ENCODE results near the gene CTIF. TPM values are rescaled to one million over a fixed set of nuclear protein-coding genes. Genes with fewer than 3 reads are reported as not detected.

CTIF gene
- total RNA-seq, 1 experiment from 2014 or later, result 26.5 TPM

- CTCF ChIA-PET, result interaction anchor here (1.1 kb wide), 1 partner anchor 14 kb away, joined by 4 read pairs; no protein-coding TSS in a partner anchor
- Histone ChIP-seq H3K27me3 (ENCODE audit: control insufficient read depth, insufficient read depth, low read length) (no peaks in the 10 kb centered on the region), H3K4me1 (ENCODE audit: control insufficient read depth, insufficient read depth, low read length) (no peaks in the 10 kb centered on the region), H3K9me3 (ENCODE audit: control insufficient read depth, insufficient read depth, low read depth, low read length) (no peaks in the 10 kb centered on the region), H3K4me3 (ENCODE audit: low read depth in 2 of 2, low read length in 2 of 2) (no peak overlapping the region), H3K36me3 (ENCODE audit: control insufficient read depth, insufficient read depth, low read length) (no peaks in the 10 kb centered on the region), H3K27ac (ENCODE audit: low read length) (no peak overlapping the region)
- intact Hi-C loops (cut with micrococcal nuclease; ENCODE audit: unreplicated experiment) (no loop called here), in situ Hi-C loops (cut with HindIII; ENCODE audit: low pct_unique_long_range_greater_than_20kb, low sequenced_read_pairs) (no loop called here)
- no peak for TF ChIP-seq SIN3A (IDR thresholded peaks at IDR 0.05; ENCODE audit: borderline replicate concordance, insufficient read depth, low read depth, low read length)
- BruUV-seq (replicated peaks), result TSS peak; percentile 81
- no peak for DNase-seq (ENCODE audit: low read depth, low spot score)
- POLR2A ChIA-PET, result no interaction called here
- no peak for ATAC-seq
These were observed 83.2 kb downstream of the CTIF start for GRCh38 chr18:48621815-48622555.

DNA sequence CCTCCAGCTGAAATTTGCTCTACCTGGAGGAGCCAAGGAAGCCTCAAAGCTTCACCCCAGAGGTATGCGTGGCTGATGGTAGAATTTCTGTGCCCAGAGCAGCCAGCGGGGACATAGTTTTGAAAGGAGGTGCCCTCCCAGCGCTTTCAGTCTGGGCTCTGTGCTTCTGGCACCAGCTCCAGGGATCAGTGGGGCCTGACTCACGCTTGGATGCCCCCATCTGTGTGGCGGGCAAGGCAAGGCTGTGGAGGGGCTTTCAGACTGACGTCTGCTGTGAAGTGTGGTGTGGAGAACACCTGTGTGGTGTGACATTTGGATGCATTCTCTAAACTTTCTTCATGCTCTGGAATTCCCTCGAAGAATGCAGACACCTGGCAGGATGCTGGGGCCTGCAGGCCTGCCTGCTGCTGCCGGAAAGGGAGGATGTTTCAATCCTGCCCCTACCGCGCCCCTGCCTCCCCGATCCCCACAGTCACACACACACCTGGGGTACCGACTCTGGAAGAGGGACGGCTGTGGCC is 84.1 kb downstream of the CTIF start:
- no peaks in the 10 kb centered on the region for H3K36me3 ChIP-seq (ENCODE audit: control insufficient read depth, insufficient read depth, low read length)
- BruUV-seq (replicated peaks), result no TSS peak
- POLR2A ChIA-PET, result no interaction called here

More for the DNA sequence above, 84.1 kb downstream of the CTIF start:
- CTCF ChIA-PET, result interaction anchor here (1.1 kb wide), 1 partner anchor 15 kb away, joined by 4 read pairs; no protein-coding TSS in a partner anchor
- in situ Hi-C loops (cut with HindIII; ENCODE audit: low pct_unique_long_range_greater_than_20kb, low sequenced_read_pairs) (no loop called here), intact Hi-C loops (cut with micrococcal nuclease; ENCODE audit: unreplicated experiment) (no loop called here)
- H3K27ac ChIP-seq (ENCODE audit: low read length), result no peak overlapping the region
- H3K4me1 ChIP-seq (ENCODE audit: control insufficient read depth, insufficient read depth, low read length), result no peaks in the 10 kb centered on the region
- TF ChIP-seq SIN3A (IDR thresholded peaks at IDR 0.05; ENCODE audit: borderline replicate concordance, insufficient read depth, low read depth, low read length), result no peak
- no peak for TF ChIP-seq POLR2AphosphoS5 (IDR thresholded peaks at IDR 0.05; ENCODE audit: low read depth, low read length)
- no peak for TF ChIP-seq TCF7L2 (IDR thresholded peaks at IDR 0.05; ENCODE audit: low read depth, low read length)
- TF ChIP-seq, protein P1, sequence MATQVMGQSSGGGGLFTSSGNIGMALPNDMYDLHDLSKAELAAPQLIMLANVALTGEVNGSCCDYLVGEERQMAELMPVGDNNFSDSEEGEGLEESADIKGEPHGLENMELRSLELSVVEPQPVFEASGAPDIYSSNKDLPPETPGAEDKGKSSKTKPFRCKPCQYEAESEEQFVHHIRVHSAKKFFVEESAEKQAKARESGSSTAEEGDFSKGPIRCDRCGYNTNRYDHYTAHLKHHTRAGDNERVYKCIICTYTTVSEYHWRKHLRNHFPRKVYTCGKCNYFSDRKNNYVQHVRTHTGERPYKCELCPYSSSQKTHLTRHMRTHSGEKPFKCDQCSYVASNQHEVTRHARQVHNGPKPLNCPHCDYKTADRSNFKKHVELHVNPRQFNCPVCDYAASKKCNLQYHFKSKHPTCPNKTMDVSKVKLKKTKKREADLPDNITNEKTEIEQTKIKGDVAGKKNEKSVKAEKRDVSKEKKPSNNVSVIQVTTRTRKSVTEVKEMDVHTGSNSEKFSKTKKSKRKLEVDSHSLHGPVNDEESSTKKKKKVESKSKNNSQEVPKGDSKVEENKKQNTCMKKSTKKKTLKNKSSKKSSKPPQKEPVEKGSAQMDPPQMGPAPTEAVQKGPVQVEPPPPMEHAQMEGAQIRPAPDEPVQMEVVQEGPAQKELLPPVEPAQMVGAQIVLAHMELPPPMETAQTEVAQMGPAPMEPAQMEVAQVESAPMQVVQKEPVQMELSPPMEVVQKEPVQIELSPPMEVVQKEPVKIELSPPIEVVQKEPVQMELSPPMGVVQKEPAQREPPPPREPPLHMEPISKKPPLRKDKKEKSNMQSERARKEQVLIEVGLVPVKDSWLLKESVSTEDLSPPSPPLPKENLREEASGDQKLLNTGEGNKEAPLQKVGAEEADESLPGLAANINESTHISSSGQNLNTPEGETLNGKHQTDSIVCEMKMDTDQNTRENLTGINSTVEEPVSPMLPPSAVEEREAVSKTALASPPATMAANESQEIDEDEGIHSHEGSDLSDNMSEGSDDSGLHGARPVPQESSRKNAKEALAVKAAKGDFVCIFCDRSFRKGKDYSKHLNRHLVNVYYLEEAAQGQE (IDR thresholded peaks at IDR 0.05; ENCODE audit: insufficient read depth in 1 of 2, low read depth in 2 of 2, low read length in 1 of 2), result no peak
- no peak for TF ChIP-seq CTCF (IDR thresholded peaks at IDR 0.05)
- DNase-seq (ENCODE audit: low read depth, low spot score), result no peak
- no peaks in the 10 kb centered on the region for H3K27me3 ChIP-seq (ENCODE audit: control insufficient read depth, insufficient read depth, low read length)
- peak; percentile 30; the same call in 1 of the 2 replicates for ATAC-seq
- no peak overlapping the region for H3K4me3 ChIP-seq (ENCODE audit: low read depth in 2 of 2, low read length in 2 of 2)
- H3K9me3 ChIP-seq (ENCODE audit: control insufficient read depth, insufficient read depth, low read depth, low read length), result no peaks in the 10 kb centered on the region
